H9 (cell line): Measurements from ENCODE around the gene SLC10A4. TPM values are rescaled to one million over a fixed set of nuclear protein-coding genes. Genes with fewer than 3 reads are reported as not detected.

ENCODE experiments used
- DNase-seq: peaks from one replicate; pipeline ENCODE4 v3.0.0-alpha.2; 2017
- H2AFZ ChIP-seq: one replicate; pipeline ENCODE4 v1.6.1; 2013; ENCODE audit warnings: mild to moderate bottlenecking, low read length, control low read depth, moderate library complexity
- H2AK5ac ChIP-seq: 2 replicates; pipeline ENCODE4 v1.6.1; 2013; ENCODE audit warnings: low read length, control low read depth, mixed read lengths; ENCODE audit not compliant: insufficient read length
- H2BK120ac ChIP-seq: one replicate; pipeline ENCODE4 v1.6.1; 2013; ENCODE audit warnings: low read depth, mild to moderate bottlenecking, low read length, control low read depth, inconsistent platforms; ENCODE audit not compliant: poor library complexity, severe bottlenecking
- H2BK12ac ChIP-seq: 2 replicates; pipeline ENCODE4 v1.6.1; 2013; ENCODE audit warnings: low read length, control low read depth, mixed read lengths, low read depth; ENCODE audit not compliant: insufficient read length
- H2BK15ac ChIP-seq: 2 replicates; pipeline ENCODE4 v1.6.1; 2013; ENCODE audit warnings: low read depth, low read length, control low read depth
- H2BK20ac ChIP-seq: one replicate; pipeline ENCODE4 v1.6.1; 2013; ENCODE audit warnings: low read depth, mild to moderate bottlenecking, low read length, control low read depth, inconsistent platforms; ENCODE audit not compliant: poor library complexity, severe bottlenecking
- H2BK5ac ChIP-seq: 2 replicates; pipeline ENCODE4 v1.6.1; 2013; ENCODE audit warnings: low read length, control low read depth, mixed read lengths; ENCODE audit not compliant: insufficient read length
- H3K14ac ChIP-seq: 2 replicates; pipeline ENCODE4 v1.6.1; 2013; ENCODE audit warnings: low read length, control low read depth; ENCODE audit not compliant: insufficient read depth
- H3K18ac ChIP-seq: 2 replicates; pipeline ENCODE4 v1.6.1; 2013; ENCODE audit warnings: low read depth, mild to moderate bottlenecking, mixed read lengths, low read length, control low read depth; ENCODE audit not compliant: insufficient read length
- H3K23ac ChIP-seq: 2 replicates; pipeline ENCODE4 v1.6.1; 2013; ENCODE audit warnings: low read length, control low read depth, mixed read lengths, low read depth; ENCODE audit not compliant: insufficient read length
- H3K23me2 ChIP-seq: 2 replicates; pipeline ENCODE4 v1.6.1; 2013; ENCODE audit warnings: low read depth, mild to moderate bottlenecking, mixed read lengths, low read length, control low read depth; ENCODE audit not compliant: insufficient read length, poor library complexity, severe bottlenecking
- H3K27ac ChIP-seq: 2 replicates; pipeline ENCODE4 v1.5.1; 2013; ENCODE audit warnings: low read length, control low read depth, mixed read lengths, low read depth; ENCODE audit not compliant: insufficient read length
- H3K27me3 ChIP-seq: 2 replicates; pipeline ENCODE4 v1.6.1; 2013; ENCODE audit warnings: low read length, control low read depth, inconsistent platforms; ENCODE audit not compliant: insufficient read depth
- H3K4ac ChIP-seq: 2 replicates; pipeline ENCODE4 v1.6.1; 2013; ENCODE audit warnings: low read depth, mild to moderate bottlenecking, control low read depth, inconsistent platforms, low read length, moderate library complexity
- H3K4me1 ChIP-seq: 2 replicates; pipeline ENCODE4 v1.6.1; 2013; ENCODE audit warnings: low read length, control low read depth, inconsistent platforms; ENCODE audit not compliant: insufficient read depth
- H3K4me2 ChIP-seq: 2 replicates; pipeline ENCODE4 v1.6.1; 2013; ENCODE audit warnings: low read length, control low read depth, mixed read lengths; ENCODE audit not compliant: insufficient read length, insufficient read depth
- H3K56ac ChIP-seq: 2 replicates; pipeline ENCODE4 v1.6.1; 2013; ENCODE audit warnings: low read depth, mild to moderate bottlenecking, mixed read lengths, low read length, control low read depth; ENCODE audit not compliant: insufficient read length
- H3K79me1 ChIP-seq: 2 replicates; pipeline ENCODE4 v1.6.1; 2013; ENCODE audit warnings: low read depth, mild to moderate bottlenecking, moderate library complexity, low read length, control low read depth, inconsistent platforms; ENCODE audit not compliant: insufficient read depth, poor library complexity, severe bottlenecking
- H3K79me2 ChIP-seq: 2 replicates; pipeline ENCODE4 v1.6.1; 2013; ENCODE audit warnings: low read length, control low read depth, inconsistent platforms; ENCODE audit not compliant: insufficient read depth
- H3K9ac ChIP-seq: 2 replicates; pipeline ENCODE4 v1.6.1; 2013; ENCODE audit warnings: low read length, control low read depth, mixed read lengths; ENCODE audit not compliant: insufficient read length; ENCODE audit errors: extremely low read depth
- H3K9me3 ChIP-seq: one replicate; pipeline ENCODE4 v1.6.1; 2013; ENCODE audit warnings: low read depth, low read length, inconsistent platforms; ENCODE audit not compliant: control insufficient read depth
- H3T11ph ChIP-seq: one replicate; pipeline ENCODE4 v1.6.1; 2013; ENCODE audit warnings: mild to moderate bottlenecking, low read length, control low read depth, inconsistent platforms
- H4K20me1 ChIP-seq: one replicate; pipeline ENCODE4 v1.6.1; 2013; ENCODE audit not compliant: control insufficient read depth, insufficient read length, insufficient read depth
- H4K5ac ChIP-seq: 2 replicates; pipeline ENCODE4 v1.6.1; 2013; ENCODE audit warnings: low read depth, mild to moderate bottlenecking, mixed read lengths, low read length, control low read depth; ENCODE audit not compliant: insufficient read length
- H4K8ac ChIP-seq: replicated peaks from 2 replicates; pipeline ENCODE4 v1.6.1; 2013; ENCODE audit warnings: low read length, control low read depth, mixed read lengths, low read depth; ENCODE audit not compliant: insufficient read length
- H4K91ac ChIP-seq: 2 replicates; pipeline ENCODE4 v1.6.1; 2013; ENCODE audit warnings: low read depth, mild to moderate bottlenecking, moderate library complexity, mixed read lengths, low read length, control low read depth; ENCODE audit not compliant: insufficient read length
- H3K27ac Mint-ChIP-seq, 3 experiments: 2 replicates in 2 of 3; 3 replicates in 1 of 3; pipeline ENCODE4 v1.8.0; 2020 to 2021; ENCODE audit warnings: mixed read lengths in 3 of 3, mild to moderate bottlenecking in 1 of 3, moderate library complexity in 1 of 3
- H3K27me3 Mint-ChIP-seq: 2 replicates; pipeline ENCODE4 v1.8.0; 2021; ENCODE audit warnings: low read depth, mild to moderate bottlenecking, moderate library complexity, mixed read lengths
- H3K36me3 Mint-ChIP-seq, 3 experiments: 2 replicates in 2 of 3; 3 replicates in 1 of 3; pipeline ENCODE4 v1.8.0; 2020 to 2021; ENCODE audit warnings: low read depth in 3 of 3, mixed read lengths in 3 of 3; ENCODE audit not compliant: insufficient read depth in 1 of 3
- H3K4me1 Mint-ChIP-seq, 2 experiments: 2 replicates each; pipeline ENCODE4 v1.8.0; 2020; ENCODE audit warnings: mixed read lengths in 2 of 2
- H3K4me3 Mint-ChIP-seq, 2 experiments: 2 replicates in 1 of 2; 3 replicates in 1 of 2; pipeline ENCODE4 v1.8.0; 2020 to 2021; ENCODE audit warnings: mild to moderate bottlenecking in 2 of 2, mixed read lengths in 2 of 2, moderate library complexity in 1 of 2
- H3K9me3 Mint-ChIP-seq, 2 experiments: 2 replicates in 1 of 2; 3 replicates in 1 of 2; pipeline ENCODE4 v1.8.0; 2020; ENCODE audit warnings: mild to moderate bottlenecking in 2 of 2, mixed read lengths in 2 of 2, moderate library complexity in 1 of 2
- CTCF ChIP-seq: fragments of 200-600 bp; sonication (generic); conservative IDR thresholded peaks from 3 replicates; pipeline ENCODE4 v1.8.0; 2021; ENCODE audit warnings: antibody characterized with exemption, mild to moderate bottlenecking
- WGBS: extraction: QIAGEN DNeasy Blood & Tissue Kit; methylation state at CpG from one replicate; pipeline ENCODE4 v1.1.7; 2013; ENCODE audit warnings: missing lambda C conversion rate, low lambda C conversion rate, mixed read lengths; ENCODE audit not compliant: insufficient read length; ENCODE audit errors: extremely low coverage; 5-methylcytosine and 5-hydroxymethylcytosine counted together
- total RNA-seq: library from RNA; stranded (reverse); gene quantifications from 2 replicates; pipeline ENCODE4 v1.2.1, GENCODE V29; 2021

The SLC10A4 gene
- total RNA-seq, 1 experiment from 2014 or later, result 1.7 TPM

GRCh38 chr4:48506716-48507115, 23.6 kb downstream of the SLC10A4 start:
- H4K5ac ChIP-seq, result no peak overlapping the region

More at GRCh38 chr4:48506716-48507115, 23.6 kb downstream of the SLC10A4 start:
- H2BK15ac ChIP-seq, result no peak overlapping the region
- H3K27ac ChIP-seq, result no peak overlapping the region
- no peaks in the 10 kb centered on the region for H3K79me1 ChIP-seq
- H3K27me3 ChIP-seq, result no peaks in the 10 kb centered on the region
- no peak overlapping the region for H2BK20ac ChIP-seq
- H3K9me3 Mint-ChIP-seq, result no peaks in the 10 kb centered on the region
- no peak for DNase-seq
- H3T11ph ChIP-seq, result no peak overlapping the region
- no peak overlapping the region for H3K4me3 Mint-ChIP-seq
- no peak overlapping the region for H4K8ac ChIP-seq
- H3K27ac Mint-ChIP-seq, result no peak overlapping the region
- no peak overlapping the region for H3K4ac ChIP-seq
- no peaks in the 10 kb centered on the region for H3K9me3 ChIP-seq
- no peak overlapping the region for H2BK12ac ChIP-seq
- no peak overlapping the region for H3K9ac ChIP-seq
- no peaks in the 10 kb centered on the region for H3K23me2 ChIP-seq
- no peak overlapping the region for H3K23ac ChIP-seq
- no peaks in the 10 kb centered on the region; the same call in 1 of the 2 replicates for H3K27me3 Mint-ChIP-seq
- no peaks in the 10 kb centered on the region; the same call in 1 of the 2 replicates for H3K4me1 ChIP-seq
- H2AFZ ChIP-seq, result no peak overlapping the region
- H2AK5ac ChIP-seq, result no peak overlapping the region
- H4K20me1 ChIP-seq, result no peaks in the 10 kb centered on the region
- H3K14ac ChIP-seq, result no peak overlapping the region
- TF ChIP-seq CTCF, result no peak
- no peak overlapping the region for H3K56ac ChIP-seq
- H3K4me1 Mint-ChIP-seq, result no peaks in the 10 kb centered on the region; a peak in 1 of 4 replicates
- whole genome bisulfite sequencing, result no CpG with 5 or more reads among the region's 2 CpGs
- no peak overlapping the region for H3K4me2 ChIP-seq
- H2BK120ac ChIP-seq, result no peak overlapping the region
- no peaks in the 10 kb centered on the region for H3K79me2 ChIP-seq
- H4K91ac ChIP-seq, result no peak overlapping the region
- peaks cover 4 to 33% (median 18%) of the 10 kb centered on the region in 3 experiments; a peak in 5 of 7 replicates for H3K36me3 Mint-ChIP-seq
- no peak overlapping the region for H2BK5ac ChIP-seq
- H3K18ac ChIP-seq, result no peak overlapping the region
